Measurements from ENCODE around the gene CEBPA. TPM values are rescaled to one million over a fixed set of nuclear protein-coding genes. Genes with fewer than 3 reads are reported as not detected.
A peak's percentile ranks its signal among the peaks of the same experiment; 100 is the strongest.
"Not testable (repeated sequence)": the region's sequence is repeated elsewhere in the genome, so short reads cannot be mapped to it uniquely, and the experiment has no call there.

Gene CEBPA
- total RNA-seq, 1 experiment from 2014 or later = 3.2 TPM

GRCh38 chr19:33316541-33317264 is 14.4 kb upstream of the CEBPA start:
- TF ChIP-seq, protein P1, sequence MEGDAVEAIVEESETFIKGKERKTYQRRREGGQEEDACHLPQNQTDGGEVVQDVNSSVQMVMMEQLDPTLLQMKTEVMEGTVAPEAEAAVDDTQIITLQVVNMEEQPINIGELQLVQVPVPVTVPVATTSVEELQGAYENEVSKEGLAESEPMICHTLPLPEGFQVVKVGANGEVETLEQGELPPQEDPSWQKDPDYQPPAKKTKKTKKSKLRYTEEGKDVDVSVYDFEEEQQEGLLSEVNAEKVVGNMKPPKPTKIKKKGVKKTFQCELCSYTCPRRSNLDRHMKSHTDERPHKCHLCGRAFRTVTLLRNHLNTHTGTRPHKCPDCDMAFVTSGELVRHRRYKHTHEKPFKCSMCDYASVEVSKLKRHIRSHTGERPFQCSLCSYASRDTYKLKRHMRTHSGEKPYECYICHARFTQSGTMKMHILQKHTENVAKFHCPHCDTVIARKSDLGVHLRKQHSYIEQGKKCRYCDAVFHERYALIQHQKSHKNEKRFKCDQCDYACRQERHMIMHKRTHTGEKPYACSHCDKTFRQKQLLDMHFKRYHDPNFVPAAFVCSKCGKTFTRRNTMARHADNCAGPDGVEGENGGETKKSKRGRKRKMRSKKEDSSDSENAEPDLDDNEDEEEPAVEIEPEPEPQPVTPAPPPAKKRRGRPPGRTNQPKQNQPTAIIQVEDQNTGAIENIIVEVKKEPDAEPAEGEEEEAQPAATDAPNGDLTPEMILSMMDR (conservative IDR thresholded peaks at IDR 0.05) = no peak
- no peak overlapping the region for H3K4me3 Mint-ChIP-seq
- Histone ChIP-seq H3K27ac (ENCODE audit: insufficient read length, low read depth, low read length) (no peak overlapping the region), H3K56ac (ENCODE audit: insufficient read length, low read depth, low read length) (peak overlapping the region; percentile 73), H3K14ac (ENCODE audit: insufficient read depth, low read length) (no peak overlapping the region), H2BK20ac (ENCODE audit: low read depth, low read length, poor library complexity, severe bottlenecking) (no peak overlapping the region), H2AFZ (ENCODE audit: low read length) (no peak overlapping the region), H2BK5ac (ENCODE audit: insufficient read length, low read length) (no peak overlapping the region), H3K23ac (ENCODE audit: insufficient read length, low read depth, low read length) (no peak overlapping the region), H2BK15ac (ENCODE audit: low read depth, low read length) (no peak overlapping the region), H2BK12ac (ENCODE audit: insufficient read length, low read depth, low read length) (no peak overlapping the region), H3K9me3 (ENCODE audit: control insufficient read depth, low read depth, low read length) (no peaks in the 10 kb centered on the region), H3K27me3 (ENCODE audit: insufficient read depth, low read length) (no peaks in the 10 kb centered on the region), H3T11ph (ENCODE audit: low read length) (no peak overlapping the region), H3K23me2 (ENCODE audit: insufficient read length, low read depth, low read length, poor library complexity, severe bottlenecking) (no peaks in the 10 kb centered on the region), H4K8ac (replicated peaks; ENCODE audit: insufficient read length, low read depth, low read length) (no peak overlapping the region), H4K20me1 (ENCODE audit: control insufficient read depth, insufficient read depth, insufficient read length) (no peaks in the 10 kb centered on the region), H2AK5ac (ENCODE audit: insufficient read length, low read length) (no peak overlapping the region), H3K79me1 (ENCODE audit: insufficient read depth, low read depth, low read length, poor library complexity, severe bottlenecking) (no peaks in the 10 kb centered on the region), H3K4me2 (ENCODE audit: insufficient read depth, insufficient read length, low read length) (no peak overlapping the region), H3K9ac (ENCODE audit: extremely low read depth, insufficient read length, low read length) (no peak overlapping the region), H3K4me1 (ENCODE audit: insufficient read depth, low read length) (no peaks in the 10 kb centered on the region), H2BK120ac (ENCODE audit: low read depth, low read length, poor library complexity, severe bottlenecking) (no peak overlapping the region), H3K18ac (ENCODE audit: insufficient read length, low read depth, low read length) (no peak overlapping the region), H4K5ac (ENCODE audit: insufficient read length, low read depth, low read length) (no peak overlapping the region), H4K91ac (ENCODE audit: insufficient read length, low read depth, low read length) (no peak overlapping the region), H3K4ac (ENCODE audit: low read depth, low read length) (no peak overlapping the region), H3K79me2 (ENCODE audit: insufficient read depth, low read length) (no peaks in the 10 kb centered on the region)
- peaks cover 9% of the 10 kb centered on the region; the same call in 1 of the 2 replicates for H3K27me3 Mint-ChIP-seq (ENCODE audit: low read depth)
- WGBS (ENCODE audit: extremely low coverage, insufficient read length, low lambda C conversion rate) = no CpG with 5 or more reads among the region's 9 CpGs
- peaks cover 10 to 15% of the 10 kb centered on the region in 2 experiments for H3K9me3 Mint-ChIP-seq
- 0 out of 7 replicates have a peak overlapping the region, but pooled peaks of 1 of the 3 experiments have one; percentile 22 for H3K27ac Mint-ChIP-seq
- H3K36me3 Mint-ChIP-seq (ENCODE audit: insufficient read depth in 1 of 3, low read depth in 3 of 3) = peaks cover 2 to 5% (median 2%) of the 10 kb centered on the region in 3 experiments; a peak in 4 of 7 replicates
- DNase-seq = no peak
- no peaks in the 10 kb centered on the region for H3K4me1 Mint-ChIP-seq

DNA sequence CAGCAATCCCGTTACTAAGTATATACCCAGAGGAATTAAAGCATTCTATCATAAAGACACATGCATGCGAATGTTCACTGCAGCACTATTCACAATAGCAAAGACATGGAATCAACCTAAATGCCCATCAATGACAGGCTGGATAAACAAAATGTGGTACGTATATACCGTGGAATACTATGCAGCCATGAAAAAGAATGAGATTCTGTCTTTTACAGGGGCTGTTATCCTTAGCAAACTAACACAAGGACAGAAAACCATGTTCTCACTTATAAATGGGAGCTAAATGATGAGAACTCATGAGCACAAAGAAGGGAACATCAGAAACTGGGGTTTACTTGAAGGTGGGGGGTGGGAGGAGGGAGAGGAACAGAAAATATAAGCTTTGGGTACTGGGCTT is 10.5 kb upstream of the CEBPA start:
- H3K4me1 Mint-ChIP-seq; H3K23ac ChIP-seq (ENCODE audit: insufficient read length, low read depth, low read length); H4K5ac ChIP-seq (ENCODE audit: insufficient read length, low read depth, low read length); H2BK15ac ChIP-seq (ENCODE audit: low read depth, low read length); H3K56ac ChIP-seq (ENCODE audit: insufficient read length, low read depth, low read length); H2BK5ac ChIP-seq (ENCODE audit: insufficient read length, low read length); H2AFZ ChIP-seq (ENCODE audit: low read length); H3K9me3 ChIP-seq (ENCODE audit: control insufficient read depth, low read depth, low read length); H3K27ac ChIP-seq (ENCODE audit: insufficient read length, low read depth, low read length); H3K36me3 Mint-ChIP-seq (ENCODE audit: insufficient read depth in 1 of 3, low read depth in 3 of 3); H3K79me2 ChIP-seq (ENCODE audit: insufficient read depth, low read length); H4K8ac ChIP-seq (replicated peaks; ENCODE audit: insufficient read length, low read depth, low read length); H3K79me1 ChIP-seq (ENCODE audit: insufficient read depth, low read depth, low read length, poor library complexity, severe bottlenecking); H4K20me1 ChIP-seq (ENCODE audit: control insufficient read depth, insufficient read depth, insufficient read length); H3K4me2 ChIP-seq (ENCODE audit: insufficient read depth, insufficient read length, low read length); H2BK12ac ChIP-seq (ENCODE audit: insufficient read length, low read depth, low read length); H2BK120ac ChIP-seq (ENCODE audit: low read depth, low read length, poor library complexity, severe bottlenecking); H3K9ac ChIP-seq (ENCODE audit: extremely low read depth, insufficient read length, low read length); H2BK20ac ChIP-seq (ENCODE audit: low read depth, low read length, poor library complexity, severe bottlenecking); H3K18ac ChIP-seq (ENCODE audit: insufficient read length, low read depth, low read length); H3K14ac ChIP-seq (ENCODE audit: insufficient read depth, low read length); H4K91ac ChIP-seq (ENCODE audit: insufficient read length, low read depth, low read length); H3K27ac Mint-ChIP-seq; H3K9me3 Mint-ChIP-seq; DNase-seq; H3K27me3 Mint-ChIP-seq (ENCODE audit: low read depth); H3K4me3 Mint-ChIP-seq; H3K23me2 ChIP-seq (ENCODE audit: insufficient read length, low read depth, low read length, poor library complexity, severe bottlenecking); H3T11ph ChIP-seq (ENCODE audit: low read length); H3K4me1 ChIP-seq (ENCODE audit: insufficient read depth, low read length); H3K4ac ChIP-seq (ENCODE audit: low read depth, low read length); H3K27me3 ChIP-seq (ENCODE audit: insufficient read depth, low read length); H2AK5ac ChIP-seq (ENCODE audit: insufficient read length, low read length): not testable (repeated sequence)
- WGBS (ENCODE audit: extremely low coverage, insufficient read length, low lambda C conversion rate) = no CpG with 5 or more reads among the region's 4 CpGs

Measured in H9 (cell line).